Measurements from ENCODE around the gene PSG3.
"Not testable (repeated sequence)": the region's sequence is repeated elsewhere in the genome, so short reads cannot be mapped to it uniquely, and the experiment has no call there.

The PSG3 gene

DNA sequence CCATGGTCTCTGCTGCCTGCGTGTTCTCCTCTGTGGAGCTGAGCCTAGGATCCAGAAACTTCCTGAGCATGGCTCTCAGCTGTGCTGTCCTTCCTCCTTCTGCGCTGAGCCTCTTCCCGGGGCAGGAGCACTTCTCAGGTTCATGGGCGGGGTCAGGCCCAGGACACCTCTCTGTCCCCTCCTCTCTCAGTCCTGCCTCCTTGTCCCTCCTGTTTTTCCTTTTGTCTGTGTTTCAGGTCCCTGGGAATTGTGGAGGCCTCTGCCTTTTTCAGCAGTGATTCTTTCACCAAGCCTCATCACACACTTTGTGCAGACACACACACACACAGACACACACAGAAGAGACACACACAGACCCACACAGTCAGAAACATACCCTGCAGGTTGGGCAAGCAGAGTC, at the start of gene PSG3:
Gene PSG3 (minus strand): TSS at position 101 of the 400 bp plus-strand sequence. CDS start 97 bp downstream, at position 4.
- FAIRE-seq; DNase-seq (ENCODE audit: insufficient read length, low spot score): not testable (repeated sequence)

DNA sequence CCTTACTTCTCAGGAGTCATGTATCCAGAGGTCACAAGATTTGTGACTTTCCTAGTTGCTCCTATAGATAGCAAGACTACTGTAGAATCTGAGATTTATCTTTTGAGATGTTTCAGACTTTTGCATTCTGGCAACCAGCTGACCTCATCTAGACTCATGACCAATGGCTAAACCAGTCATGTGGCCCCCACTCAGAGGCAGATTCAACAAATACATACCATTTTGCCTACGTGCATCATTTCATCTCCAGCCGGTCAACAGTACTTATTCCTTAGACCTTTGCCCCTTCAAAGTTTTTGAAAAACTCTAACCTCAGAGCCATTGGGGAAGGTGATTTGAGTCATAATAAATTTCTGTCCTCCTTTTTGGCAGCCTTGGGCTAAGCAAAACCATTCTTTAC, 48.5 kb upstream of the PSG3 start:
- not testable (repeated sequence) for FAIRE-seq; DNase-seq (ENCODE audit: insufficient read length, low spot score)

DNA sequence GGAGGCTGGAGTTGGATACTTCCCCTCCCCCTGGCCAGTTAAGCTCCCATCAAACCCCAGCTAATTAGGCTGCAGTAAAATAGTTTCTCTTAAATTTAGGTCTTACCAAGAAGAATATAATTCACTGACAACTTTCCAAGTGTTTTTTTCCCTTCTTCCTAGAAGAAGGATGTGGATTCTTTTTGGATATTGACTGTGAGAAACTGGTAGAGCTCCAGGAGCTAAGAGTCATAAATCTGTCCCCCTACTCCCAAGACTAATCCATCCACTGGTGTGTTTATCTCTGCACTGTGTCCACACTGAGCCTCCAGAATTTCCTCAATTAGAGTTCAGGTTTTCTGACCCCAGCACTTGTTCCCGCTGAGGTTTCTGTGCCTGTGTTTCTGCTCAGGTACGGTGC, 47.5 kb upstream of the PSG3 start:
- not testable (repeated sequence) for DNase-seq (ENCODE audit: insufficient read length, low spot score); FAIRE-seq

DNA sequence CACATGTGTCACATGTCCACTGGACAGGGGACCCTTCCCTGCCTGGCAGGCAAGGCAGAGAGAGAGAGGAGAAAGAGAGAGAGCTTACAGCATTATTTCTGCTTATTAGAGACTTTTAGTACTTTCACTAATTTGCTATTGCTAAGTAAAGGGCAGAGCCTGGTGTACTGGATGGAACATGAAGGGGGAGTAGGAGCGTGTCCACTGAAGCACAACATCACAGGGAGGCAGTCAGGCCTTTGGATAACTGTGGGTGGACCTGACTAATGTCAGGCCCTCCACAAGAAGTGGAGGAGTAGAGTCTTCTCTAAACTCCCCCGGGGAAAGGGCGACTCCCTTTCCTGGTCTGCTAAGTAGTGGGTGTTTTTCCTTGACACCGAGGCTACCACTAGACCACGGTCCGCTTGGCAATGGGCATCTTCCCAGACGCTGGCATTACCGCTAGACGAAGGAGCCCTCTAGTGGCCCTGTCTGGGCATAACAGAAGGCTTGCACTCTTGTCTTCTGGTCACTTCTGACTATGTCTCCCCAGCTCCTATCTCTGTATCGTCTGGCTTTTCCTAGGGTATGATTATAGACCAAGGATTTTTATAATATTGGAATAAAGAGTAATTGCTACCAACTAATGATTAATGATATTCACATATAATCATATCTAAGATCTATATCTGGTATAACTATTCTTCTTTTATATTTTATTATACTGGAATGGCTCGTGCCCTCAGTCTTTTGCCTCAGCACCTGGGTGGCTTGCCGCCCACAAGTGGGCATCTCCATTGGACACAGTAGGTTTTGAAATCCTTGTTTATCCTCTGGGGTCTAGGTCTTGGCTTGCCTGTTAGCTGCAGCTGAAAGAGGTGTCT, 36.7 kb upstream of the PSG3 start:
- not testable (repeated sequence) for FAIRE-seq; DNase-seq (ENCODE audit: insufficient read length, low spot score)

DNA sequence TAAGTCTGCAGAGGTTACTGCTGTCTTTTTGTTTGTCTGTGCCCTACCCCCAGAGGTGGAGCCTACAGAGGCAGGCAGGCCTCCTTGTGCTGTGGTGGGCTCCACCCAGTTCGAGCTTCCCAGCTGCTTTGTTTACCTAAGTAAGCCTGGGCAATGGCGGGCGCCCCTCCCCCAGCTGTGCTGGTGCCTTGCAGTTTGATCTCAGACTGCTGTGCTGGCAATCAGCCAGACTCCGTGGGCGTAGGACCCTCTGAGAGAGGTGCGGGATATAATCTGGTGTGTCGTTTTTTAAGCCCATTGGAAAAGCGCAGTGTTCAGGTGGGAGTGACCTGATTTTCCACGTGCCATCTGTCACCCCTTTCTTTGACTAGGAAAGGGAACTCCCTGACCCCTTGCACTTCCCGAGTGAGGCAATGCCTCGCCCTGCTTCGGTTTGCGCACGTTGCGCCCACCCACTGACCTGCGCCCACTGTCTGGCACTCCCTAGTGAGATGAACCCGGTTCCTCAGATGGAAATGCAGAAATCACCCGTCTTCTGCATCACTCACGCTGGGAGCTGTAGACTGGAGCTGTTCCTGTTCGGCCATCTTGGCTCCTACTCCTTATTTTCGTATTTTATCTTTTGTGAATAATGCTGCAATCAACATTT, 34.4 kb upstream of the PSG3 start:
- FAIRE-seq; DNase-seq (ENCODE audit: insufficient read length, low spot score): not testable (repeated sequence)

DNA sequence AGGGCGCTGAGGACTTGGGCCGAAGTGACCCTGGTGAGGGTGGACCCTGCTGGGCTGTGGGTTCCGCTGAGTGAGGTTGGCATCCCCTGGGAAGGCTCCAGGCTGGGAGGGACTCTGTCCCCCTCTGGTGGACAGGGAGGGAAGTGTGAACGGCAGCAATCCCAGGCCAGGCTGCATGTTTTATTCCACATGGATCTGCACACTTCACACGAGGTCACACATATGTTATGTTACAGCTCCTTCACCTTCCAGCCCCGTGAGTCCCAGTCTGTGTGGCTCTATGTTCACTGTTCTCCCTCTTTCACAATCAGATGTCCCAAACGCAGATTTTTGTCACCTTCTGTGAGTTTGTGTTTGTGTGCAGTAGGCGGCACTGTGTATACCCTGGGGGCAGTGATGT, 27.0 kb upstream of the PSG3 start:
- DNase-seq (ENCODE audit: insufficient read length, low spot score); FAIRE-seq: not testable (repeated sequence)

DNA sequence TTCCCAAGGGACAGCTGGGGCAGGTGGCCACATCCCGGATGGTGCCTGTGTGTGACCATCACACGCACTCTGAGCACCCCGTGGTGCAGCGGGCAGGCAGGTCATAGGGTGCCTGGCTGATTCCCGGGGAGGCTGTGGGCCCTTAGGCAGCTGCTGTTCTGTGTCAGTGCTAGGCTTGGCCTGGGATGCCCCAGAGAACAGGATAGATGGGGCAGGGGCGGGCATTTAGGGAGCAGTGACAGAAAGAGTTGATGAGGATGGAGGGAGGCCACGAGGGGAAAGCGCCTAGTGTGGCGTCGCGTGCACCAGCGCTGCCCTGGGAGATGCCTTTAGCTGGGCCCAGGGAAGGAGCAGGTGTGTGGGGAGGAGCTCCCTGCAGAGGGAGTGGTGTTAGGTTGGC, 26.6 kb upstream of the PSG3 start:
- not testable (repeated sequence) for DNase-seq (ENCODE audit: insufficient read length, low spot score); FAIRE-seq

DNA sequence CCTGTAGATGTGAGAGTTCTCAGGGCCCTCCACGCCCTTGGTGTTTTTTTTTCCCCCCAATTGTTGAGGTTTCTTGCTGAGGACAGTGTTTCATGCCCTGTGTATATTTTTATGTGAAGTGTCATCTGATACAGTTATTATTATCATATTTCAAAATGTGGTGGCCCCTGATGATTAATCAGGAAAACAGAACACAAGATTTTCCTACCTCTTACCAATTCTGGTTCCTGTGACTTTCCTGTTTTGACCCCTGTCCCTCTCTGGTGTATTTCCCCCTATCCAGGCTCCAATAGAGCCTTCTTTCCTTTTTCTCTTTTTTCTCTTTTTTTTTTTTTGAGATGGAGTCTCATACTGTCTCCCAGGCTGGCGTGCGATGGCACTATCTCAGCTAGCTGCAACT, 24.6 kb upstream of the PSG3 start:
- FAIRE-seq: no peak
- no peak for DNase-seq (ENCODE audit: insufficient read length, low spot score)

DNA sequence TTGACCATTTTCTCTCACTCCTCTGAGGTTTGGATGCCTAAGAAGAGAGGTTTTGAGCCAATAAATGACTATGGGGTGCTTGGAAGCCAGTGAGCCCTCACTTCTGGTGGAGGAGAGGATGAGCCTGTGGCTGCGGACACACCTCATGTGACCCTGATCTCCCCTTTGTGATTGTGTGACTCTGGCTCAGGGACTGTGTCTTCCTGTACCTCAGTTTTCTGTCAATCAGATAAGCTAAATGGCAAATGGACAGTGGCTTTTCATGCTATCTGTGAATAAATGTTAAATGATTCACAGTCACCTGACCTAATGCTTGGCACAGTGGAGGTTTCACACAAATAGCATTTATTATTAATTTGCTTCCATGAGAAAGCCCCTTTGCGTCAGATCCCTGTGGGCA, 22.5 kb upstream of the PSG3 start:
- FAIRE-seq: no peak

DNA sequence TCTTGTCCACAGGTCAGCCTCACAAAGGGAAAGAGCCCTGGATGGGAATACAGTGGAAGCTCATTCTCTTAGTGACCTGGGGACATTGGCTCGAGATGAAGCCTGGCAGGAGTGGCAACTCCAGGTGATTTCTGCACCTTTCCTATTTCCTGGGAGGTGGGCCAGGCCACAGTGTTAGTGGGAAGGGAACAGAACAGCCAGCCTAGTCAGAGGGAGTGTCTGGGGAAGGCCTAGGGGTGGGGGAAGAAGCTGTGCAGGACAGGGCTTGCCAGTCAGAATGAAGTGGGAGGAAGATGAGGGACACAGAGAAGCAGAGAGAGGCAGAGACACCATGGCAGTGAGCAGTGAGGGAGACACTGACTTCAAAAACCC, 21.6 kb upstream of the PSG3 start:
- DNase-seq (ENCODE audit: insufficient read length, low spot score); FAIRE-seq: not testable (repeated sequence)

More for the DNA sequence above, 22.5 kb upstream of the PSG3 start:
- DNase-seq (ENCODE audit: insufficient read length, low spot score): no peak

DNA sequence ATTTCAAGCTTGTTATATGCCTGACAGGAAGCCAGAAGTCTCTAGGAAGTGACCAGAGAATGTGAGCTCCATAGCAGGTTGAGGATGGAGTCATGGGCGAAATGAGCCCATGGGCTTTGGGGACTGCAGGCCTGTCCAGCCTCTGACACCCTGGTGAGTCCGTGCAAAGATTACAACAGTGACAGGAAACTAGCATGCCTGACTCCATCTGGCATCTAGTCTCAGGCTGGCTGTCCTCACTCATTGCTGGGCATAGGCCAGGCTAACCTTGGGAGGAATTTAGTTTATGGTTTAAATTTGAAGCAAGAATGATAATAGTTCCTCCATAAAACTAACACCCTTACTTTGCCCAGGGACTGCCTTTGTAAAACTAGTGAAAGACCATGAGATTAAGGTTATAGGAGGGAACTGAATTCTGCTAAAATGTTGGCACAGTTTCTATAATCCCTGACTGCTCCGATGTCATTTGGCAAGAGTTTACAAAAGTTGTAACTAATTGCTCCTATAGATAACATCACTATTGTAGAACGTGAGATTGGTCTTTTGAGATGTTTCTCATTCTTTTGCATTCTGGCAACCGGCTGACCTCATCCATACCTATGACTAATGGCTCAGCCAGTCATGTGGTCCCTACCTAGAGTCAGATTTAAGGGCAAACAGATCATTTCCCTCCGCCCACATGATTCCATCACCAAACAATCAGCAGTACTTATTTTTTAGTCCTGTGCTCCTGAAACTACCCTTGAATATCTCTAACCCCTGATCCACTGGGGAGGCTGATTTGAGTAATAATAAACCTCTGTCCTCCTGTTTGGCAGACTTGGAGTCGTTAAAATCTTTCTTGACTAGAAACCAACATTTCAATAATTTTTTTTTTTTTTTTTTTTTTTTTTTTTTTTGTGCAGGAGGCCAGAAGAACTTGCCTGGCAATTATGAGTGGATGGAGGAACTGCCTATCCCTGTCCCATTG, 21.0 kb upstream of the PSG3 start:
- DNase-seq (ENCODE audit: insufficient read length, low spot score) (peak; percentile 48), FAIRE-seq (peak; percentile 40)

DNA sequence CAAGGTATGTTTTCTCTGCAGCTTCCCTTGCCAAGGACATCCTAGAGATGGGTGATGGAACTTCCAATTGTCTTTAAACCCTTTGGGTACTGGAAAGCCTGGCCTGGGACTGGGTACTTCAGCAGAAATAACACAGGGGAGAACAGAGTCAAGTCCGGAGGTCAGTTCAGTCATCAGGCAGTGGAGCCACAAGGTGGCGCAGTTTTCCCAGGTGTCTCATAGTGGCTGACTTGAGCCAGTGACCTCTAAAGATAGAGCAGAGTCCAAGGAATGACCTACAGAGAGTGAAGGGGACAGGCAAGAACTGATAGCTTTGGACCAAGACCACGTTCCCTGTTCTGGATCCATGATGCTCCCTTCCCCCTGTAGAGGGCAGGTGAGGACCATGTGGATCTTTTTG, 18.4 kb upstream of the PSG3 start:
- not testable (repeated sequence) for DNase-seq (ENCODE audit: insufficient read length, low spot score); FAIRE-seq

DNA sequence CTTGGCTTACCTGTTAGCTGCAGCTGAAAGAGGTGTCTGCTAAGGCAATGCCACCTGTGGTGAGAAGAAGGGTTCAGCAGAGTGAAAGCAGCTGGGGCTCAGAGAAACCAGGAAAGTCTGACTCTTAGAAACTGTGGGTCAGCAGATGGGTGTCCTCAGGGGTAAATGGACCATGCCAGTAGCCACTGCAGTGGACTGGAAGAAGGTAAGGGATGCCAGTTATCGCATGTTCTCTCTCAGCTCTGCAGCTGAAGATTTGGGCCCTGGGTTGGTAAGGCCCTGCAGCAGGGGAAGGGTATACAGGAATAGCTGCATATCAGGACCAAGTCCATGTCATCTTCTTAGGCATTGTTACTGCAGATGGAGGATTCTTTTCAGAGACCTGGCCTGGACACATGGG, 12.0 kb upstream of the PSG3 start:
- not testable (repeated sequence) for FAIRE-seq; DNase-seq (ENCODE audit: insufficient read length, low spot score)

DNA sequence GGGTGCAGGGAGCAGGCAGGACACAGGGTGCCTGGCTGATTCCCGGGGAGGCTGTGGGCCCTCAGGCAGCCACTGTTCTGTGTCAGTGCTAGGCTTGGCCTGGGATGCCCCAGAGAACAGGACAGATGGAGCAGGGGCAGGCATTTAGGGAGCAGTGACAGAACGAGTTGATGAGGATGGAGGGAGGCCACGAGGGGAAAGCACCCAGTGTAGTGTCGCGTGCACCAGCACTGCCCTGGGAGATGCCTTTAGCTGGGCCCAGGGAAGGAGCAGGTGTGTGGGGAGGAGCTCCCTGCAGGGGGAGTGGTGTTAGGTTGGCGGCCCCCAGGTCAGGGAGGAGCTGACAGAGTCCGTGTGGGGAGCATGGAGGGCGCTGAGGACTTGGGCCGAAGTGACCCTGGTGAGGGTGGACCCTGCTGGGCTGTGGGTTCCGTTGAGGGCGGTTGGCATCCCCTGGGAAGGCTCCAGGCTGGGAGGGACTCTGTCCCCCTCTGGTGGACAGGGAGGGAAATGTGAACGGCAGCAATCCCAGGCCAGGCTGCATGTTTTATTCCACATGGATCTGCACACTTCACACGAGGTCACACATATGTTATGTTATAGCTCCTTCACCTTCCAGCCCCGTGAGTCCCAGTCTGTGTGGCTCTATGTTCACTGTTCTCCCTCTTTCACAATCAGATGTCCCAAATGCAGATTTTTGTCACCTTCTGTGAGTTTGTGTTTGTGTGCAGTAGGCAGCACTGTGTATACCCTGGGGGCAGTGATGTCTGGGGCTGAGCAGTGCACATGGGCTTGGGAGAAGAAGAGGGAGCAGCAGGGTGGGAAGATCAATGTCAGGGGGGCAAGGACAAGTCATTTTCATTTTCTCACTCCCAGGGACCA, 1.7 kb upstream of the PSG3 start:
- DNase-seq (ENCODE audit: insufficient read length, low spot score); FAIRE-seq: not testable (repeated sequence)

DNA sequence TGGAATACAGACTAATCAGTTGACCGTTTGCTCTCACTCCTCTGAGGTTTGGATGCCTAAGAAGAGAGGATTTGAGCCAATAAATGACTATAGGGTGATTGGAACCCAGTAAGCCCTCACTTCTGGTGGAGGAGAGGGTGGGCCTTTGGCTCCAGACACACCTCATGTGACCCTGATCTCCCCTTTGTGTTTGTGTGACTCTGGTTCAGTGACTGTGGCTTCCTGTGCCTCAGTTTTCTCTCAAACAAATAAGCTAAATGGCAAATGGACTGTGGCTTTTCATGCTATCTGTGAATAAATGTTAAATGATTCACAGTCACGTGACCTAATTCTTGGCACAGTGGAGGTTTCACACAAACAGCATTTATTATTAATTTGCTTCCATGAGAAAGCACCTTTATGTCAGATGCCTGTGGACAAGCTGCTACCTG, 2.7 kb downstream of the PSG3 start:
- not testable (repeated sequence) for DNase-seq (ENCODE audit: insufficient read length, low spot score); FAIRE-seq

DNA sequence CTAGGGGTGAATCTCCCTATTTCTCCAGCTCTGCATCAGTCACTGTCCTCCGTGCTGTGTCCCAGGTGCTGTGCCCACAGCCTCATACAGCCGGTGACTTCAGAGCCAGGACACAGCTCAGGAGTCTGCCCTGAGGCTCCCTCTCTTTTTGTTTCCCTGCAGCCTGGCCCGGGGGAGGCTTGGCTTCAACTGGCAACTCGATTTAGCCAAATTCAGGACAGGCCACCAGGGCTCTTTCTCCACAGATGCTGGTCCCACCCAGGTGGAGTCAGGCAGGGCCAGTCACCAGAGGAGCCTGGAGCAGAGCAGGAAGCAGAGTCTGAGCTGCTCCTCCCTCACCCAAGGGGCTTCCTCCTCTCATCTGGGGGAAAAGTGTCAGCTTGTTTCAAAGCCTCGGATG, 11.9 kb downstream of the PSG3 start:
- not testable (repeated sequence) for DNase-seq (ENCODE audit: insufficient read length, low spot score)

DNA sequence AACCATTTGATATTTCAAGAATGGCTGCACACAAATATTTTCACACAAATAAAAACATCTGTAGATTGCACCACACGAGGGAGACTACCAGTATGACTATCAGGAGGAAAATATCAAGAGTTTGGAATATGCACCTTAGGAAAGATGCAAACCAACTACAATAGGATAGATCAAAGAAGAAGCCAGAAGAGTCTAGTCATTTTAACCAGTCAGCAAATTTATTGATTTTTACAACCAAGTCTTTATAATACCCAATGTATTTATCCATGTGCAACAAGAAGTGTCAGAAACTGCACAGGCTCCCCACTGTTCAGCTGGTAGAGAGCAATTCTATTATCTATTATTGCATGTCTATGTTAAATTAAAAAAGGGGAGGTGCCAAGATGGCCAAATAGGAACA, 26.3 kb downstream of the PSG3 start:
- DNase-seq (ENCODE audit: insufficient read length, low spot score); FAIRE-seq: not testable (repeated sequence)

More for the DNA sequence above, 11.9 kb downstream of the PSG3 start:
- FAIRE-seq: not testable (repeated sequence)

DNA sequence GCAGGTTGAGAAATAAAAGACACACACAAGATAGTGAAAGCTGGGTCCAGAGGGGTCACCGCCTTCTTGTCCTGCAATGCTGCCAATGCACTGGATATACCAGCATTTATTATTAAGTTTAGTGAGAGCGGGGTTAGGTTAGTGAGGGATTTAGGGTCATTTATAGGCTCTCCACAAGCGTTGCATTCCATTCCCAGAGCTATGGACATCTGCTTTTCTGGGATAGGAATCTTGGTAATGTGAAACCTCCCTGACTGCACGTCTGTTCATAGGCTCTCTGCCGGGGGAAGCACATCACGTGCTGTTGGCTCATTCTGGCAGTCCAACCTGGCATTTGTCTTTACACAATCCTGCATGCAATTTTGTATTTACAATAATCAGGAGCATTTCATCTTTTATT, 27.5 kb downstream of the PSG3 start:
- not testable (repeated sequence) for FAIRE-seq

DNA sequence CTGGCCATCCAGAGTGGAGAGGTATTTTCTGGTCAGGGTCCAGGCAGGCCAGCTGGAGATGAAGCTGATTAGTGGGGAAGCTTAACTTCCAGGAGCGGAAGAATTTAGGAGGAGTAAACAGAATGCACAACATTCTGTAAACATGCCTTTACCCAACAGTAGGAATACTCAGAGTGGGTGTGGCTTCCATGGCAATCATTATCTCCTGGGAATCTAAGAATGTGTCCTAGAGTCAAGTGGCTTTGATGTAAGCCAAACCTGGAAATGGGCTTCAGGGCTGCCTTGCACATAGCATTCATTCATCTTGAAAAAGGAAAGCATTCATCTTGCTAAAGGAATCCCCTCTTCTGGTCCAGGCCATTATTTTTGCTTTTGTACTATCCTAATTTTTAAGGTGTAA, 29.3 kb downstream of the PSG3 start:
- not testable (repeated sequence) for FAIRE-seq; DNase-seq (ENCODE audit: insufficient read length, low spot score)

More for the DNA sequence above, 27.5 kb downstream of the PSG3 start:
- DNase-seq (ENCODE audit: insufficient read length, low spot score): not testable (repeated sequence)

Data from HTR-8/SVneo (cell line).